Kidney (tissue), 14 donors: ENCODE data around the gene PACSIN2. TPM values are rescaled to one million over a fixed set of nuclear protein-coding genes. Genes with fewer than 3 reads are reported as not detected.

Experiments
- DNase-seq, 5 donors: peaks; one replicate each; pipeline ENCODE4 v3.0.0-alpha.2; 2013 to 2020
- FAIRE-seq: peaks from 2 replicates; lab custom pipeline; 2012; peaks lifted over from hg19 to GRCh38; lab: Jason Lieb, UNC
- H3K27ac ChIP-seq, 2 donors: one replicate each; pipeline ENCODE4 v1.7.0; 2013; ENCODE audit warnings: low read depth in 2 of 2, low read length in 2 of 2, inconsistent platforms in 1 of 2
- H3K27me3 ChIP-seq: one replicate; pipeline ENCODE4 v1.7.1; 2013; ENCODE audit warnings: low read length, inconsistent platforms; ENCODE audit not compliant: control insufficient read depth, insufficient read depth
- H3K36me3 ChIP-seq, 3 donors: one replicate each; pipeline versions ENCODE4 v1.7.0 to v1.7.1; 2013; ENCODE audit warnings: low read length in 3 of 3, control low read depth in 1 of 3, inconsistent platforms in 1 of 3; ENCODE audit not compliant: insufficient read depth in 3 of 3, control insufficient read depth in 2 of 3
- H3K4me1 ChIP-seq, 3 donors: one replicate each; pipeline versions ENCODE4 v1.7.0 to v1.7.1; 2013; ENCODE audit warnings: low read length in 3 of 3, inconsistent platforms in 1 of 3, low read depth in 1 of 3; ENCODE audit not compliant: control insufficient read depth in 2 of 3, insufficient read depth in 2 of 3
- H3K4me3 ChIP-seq, 3 donors: one replicate each; pipeline versions ENCODE4 v1.7.0 to v1.8.1; 2013; ENCODE audit warnings: low read length in 3 of 3, control low read depth in 1 of 3, inconsistent platforms in 1 of 3
- H3K9ac ChIP-seq, 3 donors: one replicate each; pipeline versions ENCODE4 v1.7.0 to v1.7.1; 2013; ENCODE audit warnings: low read length in 3 of 3, control low read depth in 1 of 3, inconsistent platforms in 1 of 3
- H3K9me3 ChIP-seq, 3 donors: one replicate each; pipeline versions ENCODE4 v1.7.0 to v1.7.1; 2013; ENCODE audit warnings: low read length in 3 of 3, control low read depth in 1 of 3, inconsistent platforms in 1 of 3; ENCODE audit not compliant: control insufficient read depth in 2 of 3, insufficient read depth in 1 of 3
- CTCF ChIP-seq: IDR thresholded peaks from 3 replicates; pipeline ENCODE4 v1.5.1; 2012; ENCODE audit warnings: mild to moderate bottlenecking, moderate library complexity, borderline replicate concordance; ENCODE audit not compliant: insufficient read depth; ENCODE audit errors: extremely low read depth
- intact Hi-C: fragments of 100-400 bp; cut with DNase I; formaldehyde crosslinking; loops from one replicate; pipeline ENCODE4 v1.11.1; 2022
- polyA plus RNA-seq: library from polyadenylated mRNA; stranded (reverse); fragments of 350-450 nt; fragmentation: Illumina TruSeq; extraction: RNeasy Lipid Tissue Mini Kit (QIAGEN cat#74804); gene quantifications from one replicate; pipeline ENCODE4 v1.2.3, GENCODE V29; 2014; ENCODE audit warnings: low read depth, low replicate concordance; ENCODE audit not compliant: insufficient read depth
- total RNA-seq: library from RNA; stranded (reverse); fragmentation: NEBNext Ultra II Directional; extraction: Animal tissue kit (Norgen Biotek cat#: 25700); gene quantifications from one replicate; pipeline ENCODE4 v1.2.1, GENCODE V29; 2021
- donor health status: control.
- donor health status: control.
- donor health status: control.
- donor health status: control.
- donor health status: control.
- donor health status: DM: yes; HTN: yes; CAD: no.
- donor health status: Normal renal cell carcinoma (clear cell type).

PACSIN2 gene
- total and polyA plus RNA-seq, 2 donors from 2014 or later: 56.3 to 105 TPM

- H3K36me3 ChIP-seq: no peaks in the 10 kb centered on the region
- no peak for TF ChIP-seq CTCF
- DNase-seq (no peak), FAIRE-seq (no peak)
- no peak overlapping the region for H3K9ac ChIP-seq
- H3K9me3 ChIP-seq: no peaks in the 10 kb centered on the region
- H3K27me3 ChIP-seq: no peaks in the 10 kb centered on the region
- peaks cover 0 to 29% (median 16%) of the 10 kb centered on the region in 3 donors for H3K4me1 ChIP-seq
- H3K27ac ChIP-seq: no peak overlapping the region
- intact Hi-C loops: no loop called here
- H3K4me3 ChIP-seq: no peak overlapping the region
Observed at GRCh38 chr22:42992886-42993479, 22.0 kb downstream of the PACSIN2 start.

GRCh38 chr22:42992092-42992491, 22.9 kb downstream of the PACSIN2 start:
- no peak for FAIRE-seq

GRCh38 chr22:42991010-42991651, 23.8 kb downstream of the PACSIN2 start:
- Histone ChIP-seq H3K4me3 (no peak overlapping the region), H3K27ac (no peak overlapping the region), H3K9ac (no peak overlapping the region), H3K9me3 (no peaks in the 10 kb centered on the region), H3K36me3 (no peaks in the 10 kb centered on the region), H3K4me1 (peaks cover 0 to 26% (median 16%) of the 10 kb centered on the region in 3 donors), H3K27me3 (no peaks in the 10 kb centered on the region)
- TF ChIP-seq CTCF: no peak
- intact Hi-C loops: no loop called here
- DNase-seq: no peak
- no peak for FAIRE-seq

More at GRCh38 chr22:42992092-42992491, 22.9 kb downstream of the PACSIN2 start:
- no peaks in the 10 kb centered on the region for H3K36me3 ChIP-seq
- H3K9me3 ChIP-seq: no peaks in the 10 kb centered on the region
- TF ChIP-seq CTCF: no peak
- no peak overlapping the region for H3K27ac ChIP-seq
- no peak for DNase-seq
- H3K27me3 ChIP-seq: no peaks in the 10 kb centered on the region
- H3K4me1 ChIP-seq: peaks cover 0 to 29% (median 16%) of the 10 kb centered on the region in 3 donors
- no peak overlapping the region for H3K9ac ChIP-seq
- intact Hi-C loops: no loop called here
- H3K4me3 ChIP-seq: no peak overlapping the region
